Vagina (tissue), 2 donors: ENCODE results near the gene DYNC2I2. TPM values are rescaled to one million over a fixed set of nuclear protein-coding genes. Genes with fewer than 3 reads are reported as not detected.

Experiments
- DNase-seq, 2 donors: peaks; one replicate each; pipeline ENCODE4 v3.0.0-alpha.2; 2017; ENCODE audit errors: extremely low spot score in 2 of 2
- H3K27ac ChIP-seq: fragments of 200-600 bp; sonication (generic); one replicate; pipeline ENCODE4 v1.5.1; 2019
- H3K27me3 ChIP-seq: fragments of 200-600 bp; sonication (generic); one replicate; pipeline ENCODE4 v1.5.1; 2019
- H3K36me3 ChIP-seq, 2 donors: fragments of 200-600 bp; sonication (generic); one replicate each; pipeline ENCODE4 v1.5.1; 2017 to 2019
- H3K4me1 ChIP-seq: fragments of 200-600 bp; sonication (generic); one replicate; pipeline ENCODE4 v1.5.1; 2019
- H3K4me3 ChIP-seq, 2 donors: fragments of 200-600 bp; sonication (generic); 1 replicate in 1 of 2; 2 replicates in 1 of 2; pipeline ENCODE4 v1.5.1; 2016 to 2019
- H3K9me3 ChIP-seq: fragments of 200-600 bp; sonication (generic); one replicate; pipeline ENCODE4 v1.5.1; 2019
- POLR2A ChIP-seq, 2 donors: fragments of 450-650 bp; IDR thresholded peaks; one replicate each; pipeline ENCODE4 v1.6.1; 2017; ENCODE audit warnings: antibody characterized with exemption in 2 of 2, mild to moderate bottlenecking in 2 of 2, moderate library complexity in 2 of 2
- POLR2AphosphoS5 ChIP-seq, 2 donors: sonication (generic); formaldehyde crosslinking; IDR thresholded peaks; one replicate each; pipeline ENCODE4 v1.9.0; 2017; ENCODE audit warnings: antibody characterized with exemption in 2 of 2, mild to moderate bottlenecking in 2 of 2, low read depth in 1 of 2; ENCODE audit not compliant: insufficient read depth in 1 of 2
- intact Hi-C: fragments of 100-400 bp; cut with DNase I; formaldehyde crosslinking; loops from one replicate; pipeline ENCODE4 v1.15.1; 2023
- total RNA-seq: library from RNA; depleted of rRNA; stranded (reverse); fragments of >200 nt; gene quantifications from one replicate; pipeline ENCODE4 v1.2.3, GENCODE V29; 2016
- TF ChIP-seq, protein P1 (sequence below), 3 experiments: fragments of 450-650 bp in 2 of 3; fragments of 200-600 bp in 1 of 3; sonication (generic) in 1 of 3; IDR thresholded peaks; one replicate each; pipeline ENCODE4 v1.5.1; 2017 to 2019; ENCODE audit warnings: antibody characterized with exemption in 3 of 3, mild to moderate bottlenecking in 2 of 3, moderate library complexity in 2 of 3

Gene DYNC2I2
- total RNA-seq, 1 donor from 2014 or later: 46.9 TPM

DNA sequence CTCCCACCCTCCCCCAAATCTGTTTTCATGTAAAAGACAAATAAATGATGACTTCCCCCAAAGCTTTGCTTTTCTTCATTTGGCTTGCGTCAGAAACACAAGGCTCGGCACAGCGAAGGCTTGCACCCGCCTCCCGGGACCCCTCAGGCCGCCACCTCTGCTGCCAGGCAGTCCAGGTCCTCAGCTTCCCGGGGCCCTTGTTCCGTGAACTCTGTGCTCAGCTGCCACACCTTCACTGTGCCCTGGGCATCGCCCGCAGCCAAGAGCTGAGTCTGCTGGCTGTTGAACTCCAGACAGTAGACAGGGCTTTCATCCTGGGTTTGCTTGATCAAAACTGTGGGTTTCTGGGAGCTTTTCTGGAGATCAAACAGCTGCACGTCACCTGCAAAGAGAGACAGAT is 23.0 kb downstream of the DYNC2I2 start:
- no peak overlapping the region for H3K4me3 ChIP-seq
- no peaks in the 10 kb centered on the region for H3K27me3 ChIP-seq
- peaks cover 31% of the 10 kb centered on the region for H3K4me1 ChIP-seq
- TF ChIP-seq POLR2AphosphoS5 (IDR thresholded peaks at IDR 0.05; ENCODE audit: insufficient read depth in 1 of 2, low read depth in 1 of 2) (no peak), POLR2A (IDR thresholded peaks at IDR 0.05) (no peak)
- TF ChIP-seq, protein P1, sequence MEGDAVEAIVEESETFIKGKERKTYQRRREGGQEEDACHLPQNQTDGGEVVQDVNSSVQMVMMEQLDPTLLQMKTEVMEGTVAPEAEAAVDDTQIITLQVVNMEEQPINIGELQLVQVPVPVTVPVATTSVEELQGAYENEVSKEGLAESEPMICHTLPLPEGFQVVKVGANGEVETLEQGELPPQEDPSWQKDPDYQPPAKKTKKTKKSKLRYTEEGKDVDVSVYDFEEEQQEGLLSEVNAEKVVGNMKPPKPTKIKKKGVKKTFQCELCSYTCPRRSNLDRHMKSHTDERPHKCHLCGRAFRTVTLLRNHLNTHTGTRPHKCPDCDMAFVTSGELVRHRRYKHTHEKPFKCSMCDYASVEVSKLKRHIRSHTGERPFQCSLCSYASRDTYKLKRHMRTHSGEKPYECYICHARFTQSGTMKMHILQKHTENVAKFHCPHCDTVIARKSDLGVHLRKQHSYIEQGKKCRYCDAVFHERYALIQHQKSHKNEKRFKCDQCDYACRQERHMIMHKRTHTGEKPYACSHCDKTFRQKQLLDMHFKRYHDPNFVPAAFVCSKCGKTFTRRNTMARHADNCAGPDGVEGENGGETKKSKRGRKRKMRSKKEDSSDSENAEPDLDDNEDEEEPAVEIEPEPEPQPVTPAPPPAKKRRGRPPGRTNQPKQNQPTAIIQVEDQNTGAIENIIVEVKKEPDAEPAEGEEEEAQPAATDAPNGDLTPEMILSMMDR (IDR thresholded peaks at IDR 0.05): no peak
- no peaks in the 10 kb centered on the region for H3K9me3 ChIP-seq
- no peak for DNase-seq
- peaks cover 10 to 49% of the 10 kb centered on the region in 2 donors for H3K36me3 ChIP-seq
- H3K27ac ChIP-seq: peak overlapping the region; percentile 87
- intact Hi-C loops: loop anchor here (10.0 kb wide), 1 partner anchor 61 kb away; no protein-coding TSS in a partner anchor

DNA sequence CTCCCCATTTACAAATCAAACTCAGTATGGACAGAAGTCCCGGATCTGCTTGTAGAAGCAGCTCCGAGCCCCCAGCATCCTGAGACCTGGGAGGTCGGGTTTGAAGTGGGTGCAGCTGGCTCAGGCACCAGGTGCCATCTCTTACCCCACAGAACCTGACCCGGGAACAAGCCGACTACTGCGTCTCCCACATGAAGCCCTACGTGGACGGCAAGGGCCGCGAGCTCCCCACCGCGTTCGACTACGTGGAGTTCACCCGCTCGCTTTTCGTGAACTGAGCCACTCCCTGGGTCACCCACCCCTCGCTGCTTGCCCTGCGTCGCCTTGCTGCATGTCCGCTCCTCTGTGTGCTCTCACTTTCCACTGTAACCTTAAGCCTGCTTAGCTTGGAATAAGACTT is 23.6 kb downstream of the DYNC2I2 start:
- Histone ChIP-seq H3K4me3 (no peak overlapping the region), H3K27me3 (no peaks in the 10 kb centered on the region), H3K36me3 (peaks cover 10 to 54% of the 10 kb centered on the region in 2 donors), H3K27ac (no peak overlapping the region), H3K4me1 (peaks cover 36% of the 10 kb centered on the region), H3K9me3 (no peaks in the 10 kb centered on the region)
- intact Hi-C loops: loop anchor here (10.0 kb wide), 1 partner anchor 62 kb away; no protein-coding TSS in a partner anchor
- DNase-seq: no peak
- no peak for TF ChIP-seq POLR2A (IDR thresholded peaks at IDR 0.05)
- TF ChIP-seq, protein P1 (IDR thresholded peaks at IDR 0.05): no peak
- no peak for TF ChIP-seq POLR2AphosphoS5 (IDR thresholded peaks at IDR 0.05; ENCODE audit: insufficient read depth in 1 of 2, low read depth in 1 of 2)

- no peak overlapping the region for H3K4me3 ChIP-seq
- TF ChIP-seq POLR2AphosphoS5 (IDR thresholded peaks at IDR 0.05; ENCODE audit: insufficient read depth in 1 of 2, low read depth in 1 of 2): no peak
- no peak for TF ChIP-seq POLR2A (IDR thresholded peaks at IDR 0.05)
- TF ChIP-seq, protein P1 (IDR thresholded peaks at IDR 0.05): no peak
- peaks cover 39% of the 10 kb centered on the region for H3K4me1 ChIP-seq
- H3K27me3 ChIP-seq: no peaks in the 10 kb centered on the region
- no peak for DNase-seq
- no peak overlapping the region for H3K27ac ChIP-seq
- intact Hi-C loops: loop anchor here (10.0 kb wide), 1 partner anchor 62 kb away; no protein-coding TSS in a partner anchor
- H3K36me3 ChIP-seq: peaks cover 10 to 60% of the 10 kb centered on the region in 2 donors
- no peaks in the 10 kb centered on the region for H3K9me3 ChIP-seq
Observed at GRCh38 chr9:128632486-128632885, 24.2 kb downstream of the DYNC2I2 start.

- intact Hi-C loops: loop anchor here (10.0 kb wide), 1 partner anchor 63 kb away; no protein-coding TSS in a partner anchor
- peaks cover 39% of the 10 kb centered on the region for H3K4me1 ChIP-seq
Observed at GRCh38 chr9:128632066-128632465, 24.6 kb downstream of the DYNC2I2 start.

DNA sequence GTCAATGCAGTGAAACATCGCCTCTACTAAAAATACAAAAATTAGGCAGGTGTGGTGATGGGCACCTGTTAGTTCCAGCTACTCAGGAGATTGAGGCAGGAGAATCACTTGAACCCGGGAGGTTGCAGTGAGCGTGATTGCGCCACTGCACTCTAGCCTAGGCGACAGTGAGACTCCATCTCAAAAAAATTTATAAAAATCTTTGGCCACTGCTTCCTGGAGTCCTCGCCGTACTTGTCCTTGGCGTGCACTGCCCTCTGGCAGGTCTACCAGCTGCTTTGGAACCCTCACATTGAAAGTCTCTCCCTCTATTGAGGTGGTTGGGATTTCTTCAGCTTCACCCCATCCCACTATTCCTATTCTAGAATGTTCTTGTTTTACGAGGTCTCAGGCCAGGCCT is 25.0 kb downstream of the DYNC2I2 start:
- Histone ChIP-seq H3K27me3 (no peaks in the 10 kb centered on the region), H3K27ac (no peak overlapping the region), H3K4me3 (no peak overlapping the region), H3K4me1 (peaks cover 37% of the 10 kb centered on the region), H3K9me3 (no peaks in the 10 kb centered on the region), H3K36me3 (peaks cover 10 to 68% of the 10 kb centered on the region in 2 donors)
- DNase-seq: no peak
- intact Hi-C loops: loop anchor here (10.0 kb wide), 1 partner anchor 63 kb away; no protein-coding TSS in a partner anchor
- TF ChIP-seq POLR2AphosphoS5 (IDR thresholded peaks at IDR 0.05; ENCODE audit: insufficient read depth in 1 of 2, low read depth in 1 of 2) (no peak), POLR2A (IDR thresholded peaks at IDR 0.05) (no peak)
- TF ChIP-seq, protein P1 (IDR thresholded peaks at IDR 0.05): no peak

More at GRCh38 chr9:128632066-128632465, 24.6 kb downstream of the DYNC2I2 start:
- Histone ChIP-seq H3K9me3 (no peaks in the 10 kb centered on the region), H3K27me3 (no peaks in the 10 kb centered on the region), H3K36me3 (peaks cover 10 to 64% of the 10 kb centered on the region in 2 donors), H3K27ac (no peak overlapping the region), H3K4me3 (no peak overlapping the region)
- TF ChIP-seq, protein P1 (IDR thresholded peaks at IDR 0.05): no peak
- TF ChIP-seq POLR2A (IDR thresholded peaks at IDR 0.05) (no peak), POLR2AphosphoS5 (IDR thresholded peaks at IDR 0.05; ENCODE audit: insufficient read depth in 1 of 2, low read depth in 1 of 2) (no peak)
- no peak for DNase-seq
